K562 (cell line): ENCODE data around the gene SYPL2. TPM values are rescaled to one million over a fixed set of nuclear protein-coding genes. Genes with fewer than 3 reads are reported as not detected.

Experiments used
- ATAC-seq: fragments of 200-7000 bp; cut with Tn5 transposase; 3 replicates; pipeline ENCODE4 v1.9.1; 2020; ENCODE audit warnings: moderate library complexity
- BruUV-seq: library from RNA; stranded (reverse); fragments of 400-500 nt; replicated peaks from 2 replicates; lab custom pipeline; 2021; lab: Mats Ljungman, UMichigan
- CTCF ChIA-PET: fragments of 300-600 bp; formaldehyde crosslinking; extraction: SDS; loops from one replicate; lab custom pipeline; 2021; ENCODE audit warnings: low intra/inter-chr PET ratio; lab: Yijun Ruan, JAX
- POLR2A ChIA-PET: fragments of 300-600, 350-650 bp; sonication (Branson Sonifier 250); formaldehyde crosslinking; extraction: SDS; loops from one replicate; lab custom pipeline; 2021; ENCODE audit warnings: antibody characterized with exemption, inconsistent platforms; lab: Yijun Ruan, JAX
- DNase-seq, 4 experiments: peaks; one replicate each; pipeline versions ENCODE4 v3.0.0 to v3.0.0-alpha.2; 2011 to 2018; ENCODE audit warnings: low spot score in 3 of 4, mixed read lengths in 3 of 4; ENCODE audit errors: extremely low read depth in 1 of 4
- FAIRE-seq: peaks from 2 replicates; lab custom pipeline; 2011; peaks lifted over from hg19 to GRCh38; lab: Jason Lieb, UNC
- H2AFZ ChIP-seq: 2 replicates; pipeline ENCODE4 v1.6.0; 2011; ENCODE audit warnings: low read depth, low read length, control low read depth, inconsistent platforms
- H3K27ac ChIP-seq: fragments of 200-600 bp; 3 replicates; pipeline ENCODE4 v1.8.0; 2011; ENCODE audit warnings: low read depth, mild to moderate bottlenecking, control low read depth, inconsistent platforms, low read length, moderate library complexity, mixed read lengths; ENCODE audit errors: extremely low read depth
- H3K27me3 ChIP-seq, 2 experiments: fragments of 300-600 bp in 1 of 2; 2 replicates in 1 of 2; 3 replicates in 1 of 2; pipeline versions ENCODE4 v1.6.0 to v1.8.0; 2011; ENCODE audit warnings: inconsistent platforms in 2 of 2, low read length in 2 of 2, mild to moderate bottlenecking in 1 of 2, mixed read lengths in 1 of 2, moderate library complexity in 1 of 2; ENCODE audit not compliant: control insufficient read depth in 2 of 2, insufficient read depth in 2 of 2
- H3K36me3 ChIP-seq: fragments of 300-600 bp; 3 replicates; pipeline ENCODE4 v1.8.0; 2011; ENCODE audit warnings: mild to moderate bottlenecking, low read length, inconsistent platforms; ENCODE audit not compliant: control insufficient read depth, insufficient read depth
- H3K4me1 ChIP-seq, 2 experiments: fragments of 200-600 bp in 1 of 2; replicated peaks in 1 of 2; 2 replicates in 1 of 2; 3 replicates in 1 of 2; pipeline versions ENCODE4 v1.5.1 to v1.8.0; 2011; ENCODE audit warnings: inconsistent platforms in 2 of 2, low read length in 2 of 2, mild to moderate bottlenecking in 1 of 2, mixed read lengths in 1 of 2, moderate library complexity in 1 of 2; ENCODE audit not compliant: control insufficient read depth in 2 of 2, insufficient read depth in 2 of 2
- H3K4me2 ChIP-seq: 2 replicates; pipeline ENCODE4 v1.6.1; 2011; ENCODE audit warnings: low read length, control low read depth, inconsistent platforms, mixed read lengths; ENCODE audit not compliant: insufficient read depth
- H3K4me3 ChIP-seq: fragments of 200-600 bp; sonication (generic), shearing (Covaris generic); 2 replicates; pipeline ENCODE4 v1.5.1; 2016; ENCODE audit warnings: control low read depth, inconsistent platforms
- H3K79me2 ChIP-seq: fragments of 200-600 bp; 3 replicates; pipeline ENCODE4 v1.8.0; 2011; ENCODE audit warnings: low read length, inconsistent platforms; ENCODE audit not compliant: control insufficient read depth, insufficient read depth
- H3K9ac ChIP-seq, 2 experiments: 2 replicates each; pipeline versions ENCODE4 v1.6.0 to v1.6.1; 2011; ENCODE audit warnings: low read depth in 2 of 2, low read length in 2 of 2, control low read depth in 1 of 2, inconsistent platforms in 1 of 2, mild to moderate bottlenecking in 1 of 2, mixed read lengths in 1 of 2; ENCODE audit not compliant: insufficient read depth in 1 of 2
- H3K9me1 ChIP-seq: one replicate; pipeline ENCODE4 v1.6.0; 2011; ENCODE audit warnings: inconsistent platforms, mild to moderate bottlenecking, low read length, moderate library complexity; ENCODE audit not compliant: control insufficient read depth, insufficient read depth
- H3K9me3 ChIP-seq: replicated peaks from 2 replicates; pipeline ENCODE4 v1.5.1; 2011; ENCODE audit warnings: low read depth, low read length, inconsistent platforms; ENCODE audit not compliant: control insufficient read depth, insufficient read depth
- H4K20me1 ChIP-seq: replicated peaks from 2 replicates; pipeline ENCODE4 v1.6.1; 2011; ENCODE audit warnings: low read length, inconsistent platforms, mixed read lengths; ENCODE audit not compliant: control insufficient read depth, insufficient read depth
- CBX3 ChIP-seq, 2 experiments: IDR thresholded peaks; 1 replicate in 1 of 2; 2 replicates in 1 of 2; pipeline ENCODE4 v1.6.1; 2012; ENCODE audit warnings: inconsistent platforms in 2 of 2, low read length in 2 of 2, borderline replicate concordance in 1 of 2, control low read depth in 1 of 2
- CREM ChIP-seq: IDR thresholded peaks from 2 replicates; pipeline ENCODE4 v1.6.1; 2014; ENCODE audit warnings: antibody characterized with exemption, low read depth
- KAT2B ChIP-seq: IDR thresholded peaks from one replicate; pipeline ENCODE4 v1.6.1; 2012; ENCODE audit warnings: low read depth, mild to moderate bottlenecking, control low read depth, inconsistent platforms, low read length, moderate library complexity
- KAT8 ChIP-seq: fragments of 450-650 bp; IDR thresholded peaks from 2 replicates; pipeline ENCODE4 v1.6.1; 2016; ENCODE audit warnings: low read depth, mild to moderate bottlenecking
- KLF16 ChIP-seq: IDR thresholded peaks from 2 replicates; pipeline ENCODE4 v1.6.1; 2016; ENCODE audit warnings: antibody characterized with exemption
- MXI1 ChIP-seq: IDR thresholded peaks from 2 replicates; pipeline ENCODE4 v1.6.1; 2011; ENCODE audit warnings: low read depth, mild to moderate bottlenecking, improper control_type of control experiment, low read length
- SMAD1 ChIP-seq: fragments of 150-350 bp; IDR thresholded peaks from 2 replicates; pipeline ENCODE4 v1.6.1; 2014; ENCODE audit warnings: low read length, low read depth; ENCODE audit not compliant: partially characterized antibody
- SMC3 ChIP-seq: conservative IDR thresholded peaks from 2 replicates; pipeline ENCODE4 v1.6.1; 2011; ENCODE audit warnings: low read depth, low read length, improper control_type of control experiment; ENCODE audit not compliant: insufficient read depth
- ZKSCAN8 ChIP-seq: fragments of 200-800 bp; sonication (Bioruptor generic); IDR thresholded peaks from 2 replicates; pipeline ENCODE4 v1.6.1; 2016; ENCODE audit warnings: missing genetic modification characterization, missing compliant biosample characterization
- ZNF79 ChIP-seq: fragments of 250-450 bp; sonication (Bioruptor Pico); IDR thresholded peaks from 2 replicates; pipeline ENCODE4 v1.4.0; 2020; ENCODE audit warnings: low read depth, mild to moderate bottlenecking, moderate library complexity
- WGBS: fragments of 100-300 bp; shearing (Covaris generic); methylation state at CpG from one replicate; pipeline ENCODE4 v1.1.6; 2016; ENCODE audit warnings: low coverage, mixed read lengths; ENCODE audit not compliant: insufficient coverage; ENCODE audit errors: missing lambda C conversion rate; 5-methylcytosine and 5-hydroxymethylcytosine counted together
- in situ Hi-C: fragments of 300-500 bp; cut with MboI; formaldehyde crosslinking; loops from 4 replicates; pipeline ENCODE4 v1.15.0; 2018; ENCODE audit warnings: inconsistent platforms, mixed read lengths
- intact Hi-C: fragments of 100-400 bp; cut with micrococcal nuclease; formaldehyde crosslinking; loops from 2 replicates; pipeline ENCODE4 v1.14.2; 2022
- polyA plus RNA-seq, 8 experiments: library from polyadenylated mRNA; depleted of rRNA in 4 of 8; stranded (reverse) in 5 of 8; unstranded in 3 of 8; fragments of >200 nt; fragmentation: Nextera tagmentation in 2 of 8; fragmentation: Illumina TruSeq in 1 of 8; extraction: Ambion mirVana in 2 of 8; extraction: Trizol in 1 of 8; gene quantifications; 2 replicates each; pipeline versions ENCODE4 v1.2.1 to v1.2.3, GENCODE V29; 2011 to 2014; ENCODE audit warnings: inconsistent platforms in 1 of 8, missing spikeins in 1 of 8
- total RNA-seq, 7 experiments: library from RNA; depleted of rRNA in 6 of 7; stranded (reverse); fragments of >200 nt in 6 of 7; fragmentation: Illumina TruSeq in 2 of 7; extraction: Trizol in 2 of 7; gene quantifications; 2 replicates each; pipeline versions ENCODE4 v1.2.1 to v1.2.3, GENCODE V29; 2011 to 2021; ENCODE audit warnings: low replicate concordance in 1 of 7
- TF ChIP-seq, protein P1 (sequence below), 2 experiments: fragments of 450-650 bp in 1 of 2; IDR thresholded peaks; 2 replicates each; pipeline ENCODE4 v1.6.1; 2011 to 2017; ENCODE audit warnings: low read depth in 2 of 2, antibody characterized with exemption in 1 of 2, borderline replicate concordance in 1 of 2, low read length in 1 of 2, mild to moderate bottlenecking in 1 of 2, mixed read lengths in 1 of 2; ENCODE audit not compliant: control insufficient read depth in 1 of 2
- TF ChIP-seq, protein P2 (sequence below): sonication (generic); formaldehyde crosslinking; IDR thresholded peaks from 2 replicates; pipeline ENCODE4 v1.8.0; 2023; ENCODE audit warnings: mild to moderate bottlenecking, missing genetic modification reagents
- TF ChIP-seq, protein P3 (sequence below): fragments of 450-650 bp; IDR thresholded peaks from 2 replicates; pipeline ENCODE4 v1.6.1; 2018; ENCODE audit not compliant: partially characterized antibody

SYPL2 gene
- total and polyA plus RNA-seq, 9 of the 15 experiments (the other 6 are each of a cell fraction or from before 2014, with no cell fraction given): 0.03 to 0.20 (median 0.07) TPM; not detected in 2

DNA sequence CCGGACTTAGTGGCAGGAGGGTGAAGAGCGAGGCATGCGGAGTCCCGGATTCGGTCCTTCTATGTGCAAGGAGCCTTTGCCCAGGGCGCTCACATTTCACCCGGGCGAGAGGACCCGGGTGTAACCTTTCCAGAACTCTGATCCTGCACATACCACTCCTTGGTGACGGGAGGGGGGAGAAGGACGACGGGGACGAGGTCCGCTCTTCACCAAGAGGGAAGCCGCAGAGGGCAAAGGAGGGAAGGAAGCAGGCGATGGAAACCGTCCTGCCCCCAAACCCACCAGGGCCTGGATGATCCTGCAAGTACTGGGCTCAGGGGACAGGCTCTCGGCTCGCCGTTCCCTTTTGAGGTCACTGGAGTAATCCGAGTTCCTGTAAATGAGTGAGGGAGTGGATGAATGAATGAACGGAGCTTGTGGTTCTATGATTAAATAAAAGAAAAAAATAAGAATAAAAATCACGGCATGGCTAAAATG lies 993 bp downstream of the SYPL2 start:
- Histone ChIP-seq H3K9me1 (no peaks in the 10 kb centered on the region), H3K27me3 (peaks cover 61 to 62% of the 10 kb centered on the region in 2 experiments), H3K36me3 (no peaks in the 10 kb centered on the region), H3K4me1 (peaks cover 0 to 11% of the 10 kb centered on the region in 2 experiments; a peak in 3 of 5 replicates), H3K9ac (no peak overlapping the region), H3K27ac (no peak overlapping the region), H3K4me3 (no peak overlapping the region), H4K20me1 (no peaks in the 10 kb centered on the region; the same call in 1 of the 2 replicates), H3K4me2 (no peak overlapping the region), H2AFZ (no peak overlapping the region), H3K9me3 (no peaks in the 10 kb centered on the region), H3K79me2 (no peaks in the 10 kb centered on the region)
- intact Hi-C loops (no loop called here), in situ Hi-C loops (no loop called here)
- ATAC-seq (no peak), DNase-seq (peak in 1 of 4 experiments; percentile 16), FAIRE-seq (no peak)
- ChIA-PET POLR2A (no interaction called here), CTCF (no interaction called here)
- no TSS peak for BruUV-seq
- TF ChIP-seq, protein P1, sequence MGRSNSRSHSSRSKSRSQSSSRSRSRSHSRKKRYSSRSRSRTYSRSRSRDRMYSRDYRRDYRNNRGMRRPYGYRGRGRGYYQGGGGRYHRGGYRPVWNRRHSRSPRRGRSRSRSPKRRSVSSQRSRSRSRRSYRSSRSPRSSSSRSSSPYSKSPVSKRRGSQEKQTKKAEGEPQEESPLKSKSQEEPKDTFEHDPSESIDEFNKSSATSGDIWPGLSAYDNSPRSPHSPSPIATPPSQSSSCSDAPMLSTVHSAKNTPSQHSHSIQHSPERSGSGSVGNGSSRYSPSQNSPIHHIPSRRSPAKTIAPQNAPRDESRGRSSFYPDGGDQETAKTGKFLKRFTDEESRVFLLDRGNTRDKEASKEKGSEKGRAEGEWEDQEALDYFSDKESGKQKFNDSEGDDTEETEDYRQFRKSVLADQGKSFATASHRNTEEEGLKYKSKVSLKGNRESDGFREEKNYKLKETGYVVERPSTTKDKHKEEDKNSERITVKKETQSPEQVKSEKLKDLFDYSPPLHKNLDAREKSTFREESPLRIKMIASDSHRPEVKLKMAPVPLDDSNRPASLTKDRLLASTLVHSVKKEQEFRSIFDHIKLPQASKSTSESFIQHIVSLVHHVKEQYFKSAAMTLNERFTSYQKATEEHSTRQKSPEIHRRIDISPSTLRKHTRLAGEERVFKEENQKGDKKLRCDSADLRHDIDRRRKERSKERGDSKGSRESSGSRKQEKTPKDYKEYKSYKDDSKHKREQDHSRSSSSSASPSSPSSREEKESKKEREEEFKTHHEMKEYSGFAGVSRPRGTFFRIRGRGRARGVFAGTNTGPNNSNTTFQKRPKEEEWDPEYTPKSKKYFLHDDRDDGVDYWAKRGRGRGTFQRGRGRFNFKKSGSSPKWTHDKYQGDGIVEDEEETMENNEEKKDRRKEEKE (IDR thresholded peaks at IDR 0.05; ENCODE audit: borderline replicate concordance in 1 of 2, control insufficient read depth in 1 of 2, low read depth in 2 of 2, low read length in 1 of 2): no peak
- TF ChIP-seq, protein P2, sequence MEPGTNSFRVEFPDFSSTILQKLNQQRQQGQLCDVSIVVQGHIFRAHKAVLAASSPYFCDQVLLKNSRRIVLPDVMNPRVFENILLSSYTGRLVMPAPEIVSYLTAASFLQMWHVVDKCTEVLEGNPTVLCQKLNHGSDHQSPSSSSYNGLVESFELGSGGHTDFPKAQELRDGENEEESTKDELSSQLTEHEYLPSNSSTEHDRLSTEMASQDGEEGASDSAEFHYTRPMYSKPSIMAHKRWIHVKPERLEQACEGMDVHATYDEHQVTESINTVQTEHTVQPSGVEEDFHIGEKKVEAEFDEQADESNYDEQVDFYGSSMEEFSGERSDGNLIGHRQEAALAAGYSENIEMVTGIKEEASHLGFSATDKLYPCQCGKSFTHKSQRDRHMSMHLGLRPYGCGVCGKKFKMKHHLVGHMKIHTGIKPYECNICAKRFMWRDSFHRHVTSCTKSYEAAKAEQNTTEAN (CRISPR knock-in tag): no peak
- TF ChIP-seq KLF16 (no peak), ZKSCAN8 (CRISPR knock-in tag) (no peak), KAT8 (no peak), SMAD1 (no peak), KAT2B (no peak), CBX3 (IDR thresholded peaks at IDR 0.05; ENCODE audit: borderline replicate concordance in 1 of 2, low read length in 2 of 2) (no peak), CREM (no peak), MXI1 (no peak), SMC3 (no peak), ZNF79 (no peak)
- TF ChIP-seq, protein P3, sequence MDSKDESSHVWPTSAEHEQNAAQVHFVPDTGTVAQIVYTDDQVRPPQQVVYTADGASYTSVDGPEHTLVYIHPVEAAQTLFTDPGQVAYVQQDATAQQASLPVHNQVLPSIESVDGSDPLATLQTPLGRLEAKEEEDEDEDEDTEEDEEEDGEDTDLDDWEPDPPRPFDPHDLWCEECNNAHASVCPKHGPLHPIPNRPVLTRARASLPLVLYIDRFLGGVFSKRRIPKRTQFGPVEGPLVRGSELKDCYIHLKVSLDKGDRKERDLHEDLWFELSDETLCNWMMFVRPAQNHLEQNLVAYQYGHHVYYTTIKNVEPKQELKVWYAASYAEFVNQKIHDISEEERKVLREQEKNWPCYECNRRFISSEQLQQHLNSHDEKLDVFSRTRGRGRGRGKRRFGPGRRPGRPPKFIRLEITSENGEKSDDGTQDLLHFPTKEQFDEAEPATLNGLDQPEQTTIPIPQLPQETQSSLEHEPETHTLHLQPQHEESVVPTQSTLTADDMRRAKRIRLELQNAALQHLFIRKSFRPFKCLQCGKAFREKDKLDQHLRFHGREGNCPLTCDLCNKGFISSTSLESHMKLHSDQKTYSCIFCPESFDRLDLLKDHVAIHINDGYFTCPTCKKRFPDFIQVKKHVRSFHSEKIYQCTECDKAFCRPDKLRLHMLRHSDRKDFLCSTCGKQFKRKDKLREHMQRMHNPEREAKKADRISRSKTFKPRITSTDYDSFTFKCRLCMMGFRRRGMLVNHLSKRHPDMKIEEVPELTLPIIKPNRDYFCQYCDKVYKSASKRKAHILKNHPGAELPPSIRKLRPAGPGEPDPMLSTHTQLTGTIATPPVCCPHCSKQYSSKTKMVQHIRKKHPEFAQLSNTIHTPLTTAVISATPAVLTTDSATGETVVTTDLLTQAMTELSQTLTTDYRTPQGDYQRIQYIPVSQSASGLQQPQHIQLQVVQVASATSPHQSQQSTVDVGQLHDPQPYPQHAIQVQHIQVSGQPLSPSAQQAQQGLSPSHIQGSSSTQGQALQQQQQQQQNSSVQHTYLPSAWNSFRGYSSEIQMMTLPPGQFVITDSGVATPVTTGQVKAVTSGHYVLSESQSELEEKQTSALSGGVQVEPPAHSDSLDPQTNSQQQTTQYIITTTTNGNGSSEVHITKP: no peak
- WGBS: 22% methylated on average over 16 of the region's 23 CpGs
